Type B pancreatic cell (in vitro differentiated cells): Measurements from ENCODE around the gene NDUFAF8. TPM values are rescaled to one million over a fixed set of nuclear protein-coding genes. Genes with fewer than 3 reads are reported as not detected.

ENCODE experiments used
- DNase-seq: peaks from one replicate; pipeline ENCODE4 v3.0.0; 2021; ENCODE audit warnings: mixed read lengths; ENCODE audit not compliant: unreplicated experiment; ENCODE audit errors: extremely low spot score
- H3K27ac Mint-ChIP-seq: 2 replicates; pipeline ENCODE4 v1.8.0; 2021; ENCODE audit warnings: mild to moderate bottlenecking, mixed read lengths
- H3K27me3 Mint-ChIP-seq: 2 replicates; pipeline ENCODE4 v1.8.0; 2021; ENCODE audit warnings: mixed read lengths
- H3K36me3 Mint-ChIP-seq: 2 replicates; pipeline ENCODE4 v1.8.0; 2021; ENCODE audit warnings: mixed read lengths
- H3K4me1 Mint-ChIP-seq: one replicate; pipeline ENCODE4 v1.8.0; 2021; ENCODE audit warnings: mixed read lengths; ENCODE audit not compliant: unreplicated experiment
- H3K4me3 Mint-ChIP-seq: 2 replicates; pipeline ENCODE4 v1.8.0; 2021; ENCODE audit warnings: mild to moderate bottlenecking, mixed read lengths
- H3K9me3 Mint-ChIP-seq: 2 replicates; pipeline ENCODE4 v1.8.0; 2021; ENCODE audit warnings: mixed read lengths
- CTCF ChIP-seq: fragments of 200-600 bp; sonication (generic); conservative IDR thresholded peaks from 2 replicates; pipeline ENCODE4 v1.5.0; 2021; ENCODE audit warnings: antibody characterized with exemption, mild to moderate bottlenecking
- total RNA-seq: library from RNA; stranded (reverse); gene quantifications from 2 replicates; pipeline ENCODE4 v1.2.1, GENCODE V29; 2021; ENCODE audit warnings: low replicate concordance

Gene NDUFAF8
- total RNA-seq, 1 donor from 2014 or later = 56.9 TPM

- Mint-ChIP-seq H3K4me1 (peaks cover 19% of the 10 kb centered on the region), H3K4me3 (no peak overlapping the region), H3K27ac (no peak overlapping the region), H3K36me3 (no peaks in the 10 kb centered on the region), H3K27me3 (no peaks in the 10 kb centered on the region), H3K9me3 (no peaks in the 10 kb centered on the region)
- DNase-seq = no peak
- TF ChIP-seq CTCF = no peak
Observed at GRCh38 chr17:81236784-81237183, 2.3 kb upstream of the NDUFAF8 start.

GRCh38 chr17:81237591-81238489 is 1.3 kb upstream of the NDUFAF8 start:
- no peaks in the 10 kb centered on the region for H3K9me3 Mint-ChIP-seq
- H3K4me3 Mint-ChIP-seq = peak overlapping the region; percentile 97
- peak overlapping the region; percentile 36 for H3K27ac Mint-ChIP-seq
- no peaks in the 10 kb centered on the region for H3K36me3 Mint-ChIP-seq
- no peak for DNase-seq
- no peaks in the 10 kb centered on the region for H3K27me3 Mint-ChIP-seq
- TF ChIP-seq CTCF = no peak
- H3K4me1 Mint-ChIP-seq = peaks cover 19% of the 10 kb centered on the region

- no peak for DNase-seq
- Mint-ChIP-seq H3K4me3 (peak overlapping the region; percentile 97), H3K4me1 (peaks cover 19% of the 10 kb centered on the region), H3K27me3 (no peaks in the 10 kb centered on the region), H3K36me3 (no peaks in the 10 kb centered on the region), H3K27ac (no peak overlapping the region), H3K9me3 (no peaks in the 10 kb centered on the region)
- no peak for TF ChIP-seq CTCF
Observed at GRCh38 chr17:81238490-81238814, 666 bp upstream of the NDUFAF8 start.

GRCh38 chr17:81239714-81240555 is 817 bp downstream of the NDUFAF8 start:
- TF ChIP-seq CTCF = no peak
- Mint-ChIP-seq H3K36me3 (no peaks in the 10 kb centered on the region), H3K4me3 (peak overlapping the region; percentile 94), H3K9me3 (no peaks in the 10 kb centered on the region), H3K4me1 (peaks cover 15% of the 10 kb centered on the region), H3K27me3 (no peaks in the 10 kb centered on the region), H3K27ac (peak overlapping the region; percentile 71)
- no peak for DNase-seq

GRCh38 chr17:81240761-81241160 is 1.6 kb downstream of the NDUFAF8 start:
- Mint-ChIP-seq H3K36me3 (no peaks in the 10 kb centered on the region), H3K4me1 (peaks cover 12% of the 10 kb centered on the region), H3K9me3 (no peaks in the 10 kb centered on the region), H3K27me3 (no peaks in the 10 kb centered on the region), H3K27ac (peak overlapping the region; percentile 30), H3K4me3 (peak overlapping the region; percentile 94)
- no peak for TF ChIP-seq CTCF
- no peak for DNase-seq
